HepG2 (cell line): Measurements from ENCODE around the gene MRPL20. TPM values are rescaled to one million over a fixed set of nuclear protein-coding genes. Genes with fewer than 3 reads are reported as not detected.

Experiments used
- AHDC1 ChIP-seq: sonication (generic); formaldehyde crosslinking; IDR thresholded peaks from 2 replicates; pipeline ENCODE4 v1.5.1; 2020; ENCODE audit warnings: mild to moderate bottlenecking, missing genetic modification reagents, borderline replicate concordance
- IKZF1 ChIP-seq: fragments of 450-650 bp; IDR thresholded peaks from 2 replicates; pipeline ENCODE4 v1.7.1; 2016
- SRSF9 ChIP-seq: fragments of 200-400 bp; formaldehyde crosslinking; IDR thresholded peaks from 2 replicates; pipeline ENCODE4 v1.6.1; 2018; ENCODE audit warnings: borderline replicate concordance, mild to moderate bottlenecking, low read depth, low read length; ENCODE audit not compliant: insufficient read depth, poor library complexity, severe bottlenecking
- ZBTB42 ChIP-seq: sonication (generic); formaldehyde crosslinking; IDR thresholded peaks from 2 replicates; pipeline ENCODE4 v1.5.0; 2020; ENCODE audit warnings: mild to moderate bottlenecking, missing genetic modification reagents
- ZFP62 ChIP-seq: sonication (generic); formaldehyde crosslinking; IDR thresholded peaks from 2 replicates; pipeline ENCODE4 v1.4.0; 2020; ENCODE audit warnings: missing genetic modification reagents
- ZFY ChIP-seq: sonication (generic); formaldehyde crosslinking; IDR thresholded peaks from 2 replicates; pipeline ENCODE4 v1.4.0; 2020; ENCODE audit warnings: missing genetic modification reagents
- ZNF296 ChIP-seq: sonication (generic); formaldehyde crosslinking; conservative IDR thresholded peaks from 2 replicates; pipeline ENCODE4 v1.5.0; 2020; ENCODE audit warnings: mild to moderate bottlenecking, missing genetic modification reagents
- ZNF792 ChIP-seq: IDR thresholded peaks from 2 replicates; pipeline ENCODE4 v1.6.1; 2016
- ZNF850 ChIP-seq: sonication (generic); formaldehyde crosslinking; conservative IDR thresholded peaks from 2 replicates; pipeline ENCODE4 v1.9.0; 2021; ENCODE audit warnings: mild to moderate bottlenecking, missing genetic modification reagents
- polyA plus RNA-seq, 8 experiments: library from polyadenylated mRNA; depleted of rRNA in 3 of 8; stranded (reverse) in 7 of 8; unstranded in 1 of 8; fragments of >200 nt; fragmentation: Illumina TruSeq in 4 of 8; extraction: Trizol in 4 of 8; gene quantifications; 2 replicates each; pipeline versions ENCODE4 v1.2.1 to v1.2.3, GENCODE V29; 2011 to 2016; ENCODE audit warnings: low read depth in 4 of 8, missing spikeins in 1 of 8, mixed read lengths in 1 of 8; ENCODE audit not compliant: insufficient read depth in 1 of 8
- total RNA-seq, 5 experiments: library from RNA; depleted of rRNA; stranded (reverse); fragments of >200 nt; fragmentation: Illumina TruSeq; extraction: Trizol; gene quantifications; 2 replicates each; pipeline ENCODE4 v1.2.3, GENCODE V29; 2016; ENCODE audit warnings: low read depth in 1 of 5
- TF ChIP-seq, protein P1 (sequence below): sonication (generic); formaldehyde crosslinking; IDR thresholded peaks from 2 replicates; pipeline ENCODE4 v1.5.1; 2020; ENCODE audit warnings: missing genetic modification reagents, mild to moderate bottlenecking, borderline replicate concordance
- TF ChIP-seq, protein P2 (sequence below), 2 experiments: sonication (generic) in 1 of 2; formaldehyde crosslinking in 1 of 2; IDR thresholded peaks; 2 replicates each; pipeline versions ENCODE4 v1.4.0 to v1.6.1; 2016 to 2020; ENCODE audit warnings: borderline replicate concordance in 1 of 2, low read depth in 1 of 2, mild to moderate bottlenecking in 1 of 2, missing genetic modification reagents in 1 of 2
- TF ChIP-seq, protein P3 (sequence below): sonication (generic); formaldehyde crosslinking; IDR thresholded peaks from 2 replicates; pipeline ENCODE4 v1.5.0; 2020; ENCODE audit warnings: missing genetic modification reagents

MRPL20 gene
- total and polyA plus RNA-seq, 2 of the 13 experiments (the other 11 are each of a cell fraction or from before 2014, with no cell fraction given) = 59.2 to 127 TPM

DNA sequence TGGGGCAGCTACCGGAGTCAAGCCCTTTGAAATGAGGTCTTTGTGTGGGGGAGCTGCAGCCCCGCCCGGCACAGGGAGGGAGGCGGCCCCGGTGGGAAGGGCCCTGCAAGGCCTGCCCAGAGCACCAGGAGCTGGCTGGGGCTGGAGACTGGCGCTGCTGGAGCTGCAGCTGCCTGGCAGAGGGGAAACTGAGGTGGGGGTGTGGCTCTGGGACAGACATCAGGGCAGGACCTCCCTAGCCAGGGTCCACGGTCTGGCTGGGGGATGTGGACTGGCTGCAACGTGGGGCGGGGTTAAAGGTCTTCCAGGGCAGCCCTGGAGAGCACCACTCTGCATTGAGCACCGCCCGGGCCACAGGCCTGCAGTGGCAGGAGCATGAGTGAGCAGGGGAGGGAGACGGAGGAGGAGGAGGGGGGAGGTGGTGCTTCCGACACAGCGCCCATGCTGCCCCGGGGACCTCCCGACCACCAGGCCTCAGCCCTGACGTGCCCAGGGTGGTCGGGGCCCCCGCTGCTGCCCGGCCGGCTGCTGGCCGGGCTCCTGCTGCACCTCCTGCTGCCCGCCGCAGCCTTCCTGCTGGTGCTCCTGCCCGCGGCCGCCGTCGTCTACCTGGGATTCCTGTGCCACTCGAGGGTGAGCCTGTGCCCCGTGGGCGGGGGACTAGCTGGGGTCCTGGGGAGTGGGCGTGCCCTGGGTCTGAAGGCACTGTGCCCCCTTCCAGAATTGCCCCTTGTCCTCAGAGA is 18.8 kb upstream of the MRPL20 start (continued):
- TF ChIP-seq SRSF9 = no peak
- TF ChIP-seq AHDC1 = no peak
- TF ChIP-seq, protein P1, sequence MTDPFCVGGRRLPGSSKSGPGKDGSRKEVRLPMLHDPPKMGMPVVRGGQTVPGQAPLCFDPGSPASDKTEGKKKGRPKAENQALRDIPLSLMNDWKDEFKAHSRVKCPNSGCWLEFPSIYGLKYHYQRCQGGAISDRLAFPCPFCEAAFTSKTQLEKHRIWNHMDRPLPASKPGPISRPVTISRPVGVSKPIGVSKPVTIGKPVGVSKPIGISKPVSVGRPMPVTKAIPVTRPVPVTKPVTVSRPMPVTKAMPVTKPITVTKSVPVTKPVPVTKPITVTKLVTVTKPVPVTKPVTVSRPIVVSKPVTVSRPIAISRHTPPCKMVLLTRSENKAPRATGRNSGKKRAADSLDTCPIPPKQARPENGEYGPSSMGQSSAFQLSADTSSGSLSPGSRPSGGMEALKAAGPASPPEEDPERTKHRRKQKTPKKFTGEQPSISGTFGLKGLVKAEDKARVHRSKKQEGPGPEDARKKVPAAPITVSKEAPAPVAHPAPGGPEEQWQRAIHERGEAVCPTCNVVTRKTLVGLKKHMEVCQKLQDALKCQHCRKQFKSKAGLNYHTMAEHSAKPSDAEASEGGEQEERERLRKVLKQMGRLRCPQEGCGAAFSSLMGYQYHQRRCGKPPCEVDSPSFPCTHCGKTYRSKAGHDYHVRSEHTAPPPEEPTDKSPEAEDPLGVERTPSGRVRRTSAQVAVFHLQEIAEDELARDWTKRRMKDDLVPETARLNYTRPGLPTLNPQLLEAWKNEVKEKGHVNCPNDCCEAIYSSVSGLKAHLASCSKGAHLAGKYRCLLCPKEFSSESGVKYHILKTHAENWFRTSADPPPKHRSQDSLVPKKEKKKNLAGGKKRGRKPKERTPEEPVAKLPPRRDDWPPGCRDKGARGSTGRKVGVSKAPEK (CRISPR knock-in tag) = 0 out of 2 replicates have a peak, but pooled peaks have one; percentile 33
- no peak for TF ChIP-seq ZFP62 (CRISPR knock-in tag)
- TF ChIP-seq, protein P2, sequence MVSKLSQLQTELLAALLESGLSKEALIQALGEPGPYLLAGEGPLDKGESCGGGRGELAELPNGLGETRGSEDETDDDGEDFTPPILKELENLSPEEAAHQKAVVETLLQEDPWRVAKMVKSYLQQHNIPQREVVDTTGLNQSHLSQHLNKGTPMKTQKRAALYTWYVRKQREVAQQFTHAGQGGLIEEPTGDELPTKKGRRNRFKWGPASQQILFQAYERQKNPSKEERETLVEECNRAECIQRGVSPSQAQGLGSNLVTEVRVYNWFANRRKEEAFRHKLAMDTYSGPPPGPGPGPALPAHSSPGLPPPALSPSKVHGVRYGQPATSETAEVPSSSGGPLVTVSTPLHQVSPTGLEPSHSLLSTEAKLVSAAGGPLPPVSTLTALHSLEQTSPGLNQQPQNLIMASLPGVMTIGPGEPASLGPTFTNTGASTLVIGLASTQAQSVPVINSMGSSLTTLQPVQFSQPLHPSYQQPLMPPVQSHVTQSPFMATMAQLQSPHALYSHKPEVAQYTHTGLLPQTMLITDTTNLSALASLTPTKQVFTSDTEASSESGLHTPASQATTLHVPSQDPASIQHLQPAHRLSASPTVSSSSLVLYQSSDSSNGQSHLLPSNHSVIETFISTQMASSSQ (IDR thresholded peaks at IDR 0.05; ENCODE audit: low read depth) = no peak
- TF ChIP-seq, protein P2 (CRISPR knock-in tag; IDR thresholded peaks at IDR 0.05; ENCODE audit: borderline replicate concordance) = peak; percentile 43; the same call in 1 of the 2 replicates
- TF ChIP-seq IKZF1 = no peak
- no peak for TF ChIP-seq ZBTB42 (CRISPR knock-in tag)
- TF ChIP-seq ZNF296 (CRISPR knock-in tag) = no peak
- peak; percentile 80 for TF ChIP-seq ZFY (CRISPR knock-in tag)
- no peak for TF ChIP-seq ZNF850 (CRISPR knock-in tag)
- TF ChIP-seq ZNF792 = no peak
- TF ChIP-seq, protein P3, sequence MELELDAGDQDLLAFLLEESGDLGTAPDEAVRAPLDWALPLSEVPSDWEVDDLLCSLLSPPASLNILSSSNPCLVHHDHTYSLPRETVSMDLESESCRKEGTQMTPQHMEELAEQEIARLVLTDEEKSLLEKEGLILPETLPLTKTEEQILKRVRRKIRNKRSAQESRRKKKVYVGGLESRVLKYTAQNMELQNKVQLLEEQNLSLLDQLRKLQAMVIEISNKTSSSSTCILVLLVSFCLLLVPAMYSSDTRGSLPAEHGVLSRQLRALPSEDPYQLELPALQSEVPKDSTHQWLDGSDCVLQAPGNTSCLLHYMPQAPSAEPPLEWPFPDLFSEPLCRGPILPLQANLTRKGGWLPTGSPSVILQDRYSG (CRISPR knock-in tag) = no peak
